ENCODE results near the gene FAM89A. TPM values are rescaled to one million over a fixed set of nuclear protein-coding genes. Genes with fewer than 3 reads are reported as not detected.

FAM89A gene
- total and polyA plus RNA-seq, 9 of the 15 experiments (the other 6 are each of a cell fraction or from before 2014, with no cell fraction given): 8.7 to 66.2 (median 43.3) TPM

GRCh38 chr1:230978491-230979388 is 61.3 kb downstream of the FAM89A start, which contains the start of the genes ARV1 and TTC13 (continued):
- TF ChIP-seq ZBTB49 (CRISPR knock-in tag; IDR thresholded peaks at IDR 0.05; ENCODE audit: borderline replicate concordance) (no peak), NR4A1 (CRISPR knock-in tag; IDR thresholded peaks at IDR 0.05) (0 out of 2 replicates have a peak, but pooled peaks have one; percentile 1), NR4A1 (tag; IDR thresholded peaks at IDR 0.05) (peak; percentile 71), XRCC4 (IDR thresholded peaks at IDR 0.05; ENCODE audit: extremely low read depth, insufficient read depth, insufficient read length) (no peak), FOXA3 (CRISPR knock-in tag; conservative IDR thresholded peaks at IDR 0.05 in 1 of 2, IDR thresholded peaks at IDR 0.05 in 1 of 2) (peak in 1 of 2 experiments; percentile 55; a peak in 1 of 4 replicates), ZNF407 (IDR thresholded peaks at IDR 0.05; ENCODE audit: low read depth) (peak; percentile 86), TFAM (CRISPR knock-in tag; conservative IDR thresholded peaks at IDR 0.05) (no peak), ZNF699 (CRISPR knock-in tag; IDR thresholded peaks at IDR 0.05; ENCODE audit: insufficient replicate concordance) (no peak), U2AF1 (optimal IDR thresholded peaks at IDR 0.05; ENCODE audit: low read depth, low read length) (no peak), SIRT6 (IDR thresholded peaks at IDR 0.05; ENCODE audit: low read depth, low read length) (no peak), NEUROD1 (IDR thresholded peaks at IDR 0.05; ENCODE audit: borderline replicate concordance, low read depth, low read length, partially characterized antibody) (peak; percentile 13), GTF2A2 (tag; IDR thresholded peaks at IDR 0.05) (0 out of 2 replicates have a peak, but pooled peaks have one; percentile 22), ZNF408 (CRISPR knock-in tag; IDR thresholded peaks at IDR 0.05; ENCODE audit: low read depth) (no peak), ATF1 (CRISPR knock-in tag; IDR thresholded peaks at IDR 0.05) (no peak; the same call in 1 of the 2 replicates), ATF1 (tag; IDR thresholded peaks at IDR 0.05) (peak; percentile 98), E2F3 (CRISPR knock-in tag; IDR thresholded peaks at IDR 0.05) (no peak)
- TF ChIP-seq, protein P1, sequence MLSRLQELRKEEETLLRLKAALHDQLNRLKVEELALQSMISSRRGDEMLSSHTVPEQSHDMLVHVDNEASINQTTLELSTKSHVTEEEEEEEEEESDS (CRISPR knock-in tag; IDR thresholded peaks at IDR 0.05): no peak

Data from K562 (cell line).